Loucy (cell line): ENCODE results near the gene ZNF438.

Experiments
- EZH2phosphoT487 ChIP-seq: fragments of 200-600 bp; IDR thresholded peaks from 2 replicates; pipeline ENCODE4 v1.6.1; 2018; ENCODE audit warnings: antibody characterized with exemption, mild to moderate bottlenecking, moderate library complexity, borderline replicate concordance
- TF ChIP-seq, protein P1 (sequence below): fragments of 200-600 bp; sonication (generic); conservative IDR thresholded peaks from 2 replicates; pipeline ENCODE4 v1.5.1; 2014; ENCODE audit warnings: mild to moderate bottlenecking, antibody characterized with exemption, low read length

DNA sequence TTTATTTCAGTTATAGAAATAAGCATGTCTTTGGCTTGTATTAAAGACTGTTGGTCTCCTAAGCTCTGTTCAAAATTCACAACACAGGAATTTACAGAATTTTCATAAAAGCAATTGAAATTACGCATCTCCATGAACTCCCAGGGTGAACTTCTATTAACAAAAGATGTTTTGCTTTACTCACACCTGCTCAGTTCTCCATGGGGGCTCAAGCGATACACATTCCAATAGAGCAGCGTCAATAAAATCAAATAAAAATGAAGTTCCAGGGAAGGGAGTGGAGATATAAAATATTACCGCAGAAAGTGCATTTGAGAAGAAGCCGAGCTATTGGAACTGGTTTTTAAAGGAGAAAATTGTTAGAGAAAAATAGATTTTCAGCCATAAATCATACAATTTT is 41.5 kb upstream of the ZNF438 start:
- TF ChIP-seq, protein P1, sequence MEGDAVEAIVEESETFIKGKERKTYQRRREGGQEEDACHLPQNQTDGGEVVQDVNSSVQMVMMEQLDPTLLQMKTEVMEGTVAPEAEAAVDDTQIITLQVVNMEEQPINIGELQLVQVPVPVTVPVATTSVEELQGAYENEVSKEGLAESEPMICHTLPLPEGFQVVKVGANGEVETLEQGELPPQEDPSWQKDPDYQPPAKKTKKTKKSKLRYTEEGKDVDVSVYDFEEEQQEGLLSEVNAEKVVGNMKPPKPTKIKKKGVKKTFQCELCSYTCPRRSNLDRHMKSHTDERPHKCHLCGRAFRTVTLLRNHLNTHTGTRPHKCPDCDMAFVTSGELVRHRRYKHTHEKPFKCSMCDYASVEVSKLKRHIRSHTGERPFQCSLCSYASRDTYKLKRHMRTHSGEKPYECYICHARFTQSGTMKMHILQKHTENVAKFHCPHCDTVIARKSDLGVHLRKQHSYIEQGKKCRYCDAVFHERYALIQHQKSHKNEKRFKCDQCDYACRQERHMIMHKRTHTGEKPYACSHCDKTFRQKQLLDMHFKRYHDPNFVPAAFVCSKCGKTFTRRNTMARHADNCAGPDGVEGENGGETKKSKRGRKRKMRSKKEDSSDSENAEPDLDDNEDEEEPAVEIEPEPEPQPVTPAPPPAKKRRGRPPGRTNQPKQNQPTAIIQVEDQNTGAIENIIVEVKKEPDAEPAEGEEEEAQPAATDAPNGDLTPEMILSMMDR, result no peak
- no peak for TF ChIP-seq EZH2phosphoT487
